C4-2B (cell line): ENCODE measurements around the gene SFT2D1.

Experiments used
- ZFX ChIP-seq: fragments of 450-650 bp; IDR thresholded peaks from 2 replicates; pipeline ENCODE4 v1.6.1; 2017
- TF ChIP-seq, protein P1 (sequence below): fragments of 450-650 bp; conservative IDR thresholded peaks from 2 replicates; pipeline ENCODE4 v1.5.1; 2017; ENCODE audit warnings: mild to moderate bottlenecking

DNA sequence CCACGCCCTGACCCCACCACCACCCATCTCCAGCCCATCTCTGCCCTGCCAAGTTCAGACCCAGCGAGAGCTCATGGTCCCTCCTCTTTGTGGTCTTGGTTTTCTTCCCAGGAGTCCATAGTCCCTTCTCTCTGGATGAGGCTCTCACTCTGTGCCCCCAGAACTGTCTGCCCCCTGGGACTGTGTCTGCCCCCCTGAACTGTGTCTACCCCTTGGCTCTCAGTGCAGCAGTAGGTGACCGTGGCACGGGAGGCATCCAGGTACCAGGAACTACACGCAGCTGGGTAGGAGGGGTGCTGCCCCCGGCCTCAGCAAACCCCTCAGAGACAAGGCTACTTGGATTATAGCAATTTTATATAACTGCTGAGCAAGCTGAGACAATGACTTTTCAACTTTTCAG is 57.7 kb downstream of the SFT2D1 start:
- TF ChIP-seq, protein P1, sequence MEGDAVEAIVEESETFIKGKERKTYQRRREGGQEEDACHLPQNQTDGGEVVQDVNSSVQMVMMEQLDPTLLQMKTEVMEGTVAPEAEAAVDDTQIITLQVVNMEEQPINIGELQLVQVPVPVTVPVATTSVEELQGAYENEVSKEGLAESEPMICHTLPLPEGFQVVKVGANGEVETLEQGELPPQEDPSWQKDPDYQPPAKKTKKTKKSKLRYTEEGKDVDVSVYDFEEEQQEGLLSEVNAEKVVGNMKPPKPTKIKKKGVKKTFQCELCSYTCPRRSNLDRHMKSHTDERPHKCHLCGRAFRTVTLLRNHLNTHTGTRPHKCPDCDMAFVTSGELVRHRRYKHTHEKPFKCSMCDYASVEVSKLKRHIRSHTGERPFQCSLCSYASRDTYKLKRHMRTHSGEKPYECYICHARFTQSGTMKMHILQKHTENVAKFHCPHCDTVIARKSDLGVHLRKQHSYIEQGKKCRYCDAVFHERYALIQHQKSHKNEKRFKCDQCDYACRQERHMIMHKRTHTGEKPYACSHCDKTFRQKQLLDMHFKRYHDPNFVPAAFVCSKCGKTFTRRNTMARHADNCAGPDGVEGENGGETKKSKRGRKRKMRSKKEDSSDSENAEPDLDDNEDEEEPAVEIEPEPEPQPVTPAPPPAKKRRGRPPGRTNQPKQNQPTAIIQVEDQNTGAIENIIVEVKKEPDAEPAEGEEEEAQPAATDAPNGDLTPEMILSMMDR = no peak
- no peak for TF ChIP-seq ZFX
